Fibroblast of lung (primary cell): ENCODE data around the gene LGALS4. TPM values are rescaled to one million over a fixed set of nuclear protein-coding genes. Genes with fewer than 3 reads are reported as not detected.
A peak's percentile ranks its signal among the peaks of the same experiment; 100 is the strongest.

Source experiments
- DNase-seq, 2 donors: peaks; one replicate each; pipeline versions ENCODE4 v3.0.0 to v3.0.0-alpha.2; 2010; ENCODE audit warnings: low read depth in 2 of 2
- H2AFZ ChIP-seq: 2 replicates; pipeline ENCODE4 v1.5.1; 2012; ENCODE audit warnings: low read length, control low read depth, inconsistent platforms
- H3K27ac ChIP-seq: 2 replicates; pipeline ENCODE4 v1.5.1; 2011; ENCODE audit warnings: low read length, control low read depth; ENCODE audit not compliant: insufficient read depth
- H3K27me3 ChIP-seq: 2 replicates; pipeline ENCODE4 v1.5.1; 2011; ENCODE audit warnings: mild to moderate bottlenecking, low read length; ENCODE audit not compliant: control insufficient read depth, insufficient read depth
- H3K36me3 ChIP-seq: 2 replicates; pipeline ENCODE4 v1.5.1; 2011; ENCODE audit warnings: low read length; ENCODE audit not compliant: control insufficient read depth, insufficient read depth
- H3K4me1 ChIP-seq: 2 replicates; pipeline ENCODE4 v1.5.1; 2011; ENCODE audit warnings: low read length; ENCODE audit not compliant: control insufficient read depth, insufficient read depth; ENCODE audit errors: extremely low read depth
- H3K4me2 ChIP-seq: 2 replicates; pipeline ENCODE4 v1.5.1; 2011; ENCODE audit warnings: low read length, control low read depth; ENCODE audit not compliant: insufficient read depth; ENCODE audit errors: extremely low read depth
- H3K4me3 ChIP-seq, 4 experiments: fragments of 200-600 bp in 1 of 4; sonication (generic) in 1 of 4; replicated peaks in 1 of 4; 2 replicates each; pipeline ENCODE4 v1.5.1; 2011 to 2016; ENCODE audit warnings: low read length in 4 of 4, low read depth in 3 of 4, mild to moderate bottlenecking in 3 of 4, control low read depth in 2 of 4, inconsistent platforms in 1 of 4, mixed read lengths in 1 of 4; ENCODE audit not compliant: insufficient read depth in 1 of 4; ENCODE audit errors: control extremely low read depth in 1 of 4
- H3K79me2 ChIP-seq: 2 replicates; pipeline ENCODE4 v1.5.1; 2012; ENCODE audit warnings: mild to moderate bottlenecking, low read length, inconsistent platforms; ENCODE audit not compliant: control insufficient read depth, insufficient read depth
- H3K9ac ChIP-seq: 2 replicates; pipeline ENCODE4 v1.5.1; 2011; ENCODE audit warnings: mild to moderate bottlenecking, low read length, control low read depth; ENCODE audit not compliant: insufficient read depth
- H3K9me3 ChIP-seq: 2 replicates; pipeline ENCODE4 v1.5.1; 2012; ENCODE audit warnings: low read depth, low read length; ENCODE audit not compliant: control insufficient read depth, insufficient read depth
- H4K20me1 ChIP-seq: 2 replicates; pipeline ENCODE4 v1.5.1; 2011; ENCODE audit warnings: low read length; ENCODE audit not compliant: control insufficient read depth, insufficient read depth; ENCODE audit errors: extremely low read depth
- EZH2 ChIP-seq: IDR thresholded peaks from 2 replicates; pipeline ENCODE4 v1.5.1; 2012; ENCODE audit warnings: low read length, control low read depth, mild to moderate bottlenecking; ENCODE audit errors: missing control alignments
- polyA plus RNA-seq, 2 donors: library from polyadenylated mRNA; depleted of rRNA in 1 of 2; stranded (reverse) in 1 of 2; unstranded in 1 of 2; fragments of >200 nt; gene quantifications; 2 replicates each; pipeline ENCODE4 v1.2.1, GENCODE V29; 2011 to 2012; ENCODE audit warnings: missing spikeins in 1 of 2
- total RNA-seq: library from RNA; depleted of rRNA; stranded (reverse); fragments of >200 nt; gene quantifications from 2 replicates; pipeline ENCODE4 v1.2.1, GENCODE V29; 2014
- TF ChIP-seq, protein P1 (sequence below), 2 donors: IDR thresholded peaks in 1 of 2; conservative IDR thresholded peaks in 1 of 2; 1 replicate in 1 of 2; 2 replicates in 1 of 2; pipeline ENCODE4 v1.5.1; 2011 to 2012; ENCODE audit warnings: low read length in 2 of 2, control low read depth in 1 of 2, inconsistent platforms in 1 of 2, low read depth in 1 of 2, mild to moderate bottlenecking in 1 of 2

The LGALS4 gene
- total and polyA plus RNA-seq, 2 donors (not counting 1 experiment from before 2014, with no cell fraction given), result not detected

DNA sequence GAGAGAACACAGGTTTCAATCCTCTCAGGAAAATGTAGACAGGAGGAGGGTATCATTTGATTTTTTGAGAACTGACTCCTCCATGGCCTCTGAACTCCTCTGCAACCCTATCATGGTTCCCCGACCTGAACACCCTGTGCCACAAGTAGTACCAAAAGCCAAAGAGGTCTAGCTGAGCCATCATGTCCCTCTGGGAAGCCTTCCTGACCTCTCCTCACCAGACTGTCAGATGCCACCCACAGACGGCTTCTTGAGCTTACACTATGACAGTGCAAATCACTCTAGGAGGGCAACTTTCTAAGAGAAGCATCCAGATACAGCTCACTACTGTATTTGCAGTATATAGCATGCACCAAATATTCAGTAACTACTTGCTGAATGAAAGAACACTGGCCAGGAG is 33.4 kb upstream of the LGALS4 start:
- no peaks in the 10 kb centered on the region for H3K9me3 ChIP-seq
- no peak overlapping the region for H3K4me3 ChIP-seq
- no peak for DNase-seq
- peaks cover 73% of the 10 kb centered on the region for H3K79me2 ChIP-seq
- no peak overlapping the region for H3K4me2 ChIP-seq
- H3K4me1 ChIP-seq, result peaks cover 8% of the 10 kb centered on the region
- no peak overlapping the region for H2AFZ ChIP-seq
- H3K9ac ChIP-seq, result no peak overlapping the region
- peaks cover 41% of the 10 kb centered on the region for H3K36me3 ChIP-seq
- H3K27me3 ChIP-seq, result no peaks in the 10 kb centered on the region
- no peaks in the 10 kb centered on the region for H4K20me1 ChIP-seq
- TF ChIP-seq, protein P1, sequence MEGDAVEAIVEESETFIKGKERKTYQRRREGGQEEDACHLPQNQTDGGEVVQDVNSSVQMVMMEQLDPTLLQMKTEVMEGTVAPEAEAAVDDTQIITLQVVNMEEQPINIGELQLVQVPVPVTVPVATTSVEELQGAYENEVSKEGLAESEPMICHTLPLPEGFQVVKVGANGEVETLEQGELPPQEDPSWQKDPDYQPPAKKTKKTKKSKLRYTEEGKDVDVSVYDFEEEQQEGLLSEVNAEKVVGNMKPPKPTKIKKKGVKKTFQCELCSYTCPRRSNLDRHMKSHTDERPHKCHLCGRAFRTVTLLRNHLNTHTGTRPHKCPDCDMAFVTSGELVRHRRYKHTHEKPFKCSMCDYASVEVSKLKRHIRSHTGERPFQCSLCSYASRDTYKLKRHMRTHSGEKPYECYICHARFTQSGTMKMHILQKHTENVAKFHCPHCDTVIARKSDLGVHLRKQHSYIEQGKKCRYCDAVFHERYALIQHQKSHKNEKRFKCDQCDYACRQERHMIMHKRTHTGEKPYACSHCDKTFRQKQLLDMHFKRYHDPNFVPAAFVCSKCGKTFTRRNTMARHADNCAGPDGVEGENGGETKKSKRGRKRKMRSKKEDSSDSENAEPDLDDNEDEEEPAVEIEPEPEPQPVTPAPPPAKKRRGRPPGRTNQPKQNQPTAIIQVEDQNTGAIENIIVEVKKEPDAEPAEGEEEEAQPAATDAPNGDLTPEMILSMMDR (conservative IDR thresholded peaks at IDR 0.05 in 1 of 2, IDR thresholded peaks at IDR 0.05 in 1 of 2; ENCODE audit: low read depth in 1 of 2, low read length in 2 of 2), result no peak
- no peak for TF ChIP-seq EZH2
- peak overlapping the region; percentile 18 for H3K27ac ChIP-seq

DNA sequence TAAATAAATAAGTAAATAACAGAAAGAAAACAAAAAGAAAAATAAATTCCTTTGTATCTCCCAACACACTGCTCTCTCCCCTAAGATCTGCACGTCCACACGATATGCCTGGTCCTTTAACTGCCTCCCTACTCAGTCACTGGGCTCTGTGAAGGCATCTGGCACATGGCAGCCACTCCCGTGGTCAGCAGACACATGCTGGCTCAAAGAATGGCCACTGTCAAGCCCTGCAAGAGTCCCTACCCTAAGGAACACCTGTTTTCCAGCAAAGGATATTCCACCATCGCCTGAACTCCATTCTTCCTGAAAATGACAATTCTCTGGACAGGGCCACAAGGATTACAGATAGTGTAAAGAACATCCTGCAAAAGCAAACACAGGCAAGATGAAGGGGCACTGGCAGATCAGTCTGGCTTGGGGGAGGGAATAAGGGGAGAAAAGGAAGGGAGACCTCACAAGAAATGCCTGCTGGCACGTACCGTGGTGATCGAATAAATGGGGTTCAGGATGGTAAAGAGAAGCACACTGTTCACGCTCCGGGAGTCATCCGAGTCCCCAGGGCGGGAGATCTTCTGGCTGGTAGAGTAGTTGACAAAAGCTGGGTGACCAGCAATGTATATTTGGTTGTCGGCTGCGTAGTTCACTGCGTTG is 32.8 kb upstream of the LGALS4 start:
- no peaks in the 10 kb centered on the region for H3K27me3 ChIP-seq
- H3K27ac ChIP-seq, result no peak overlapping the region
- no peak for DNase-seq
- H2AFZ ChIP-seq, result no peak overlapping the region
- H3K4me1 ChIP-seq, result peaks cover 2% of the 10 kb centered on the region
- no peak for TF ChIP-seq EZH2
- TF ChIP-seq, protein P1 (conservative IDR thresholded peaks at IDR 0.05 in 1 of 2, IDR thresholded peaks at IDR 0.05 in 1 of 2; ENCODE audit: low read depth in 1 of 2, low read length in 2 of 2), result no peak
- no peaks in the 10 kb centered on the region for H3K9me3 ChIP-seq
- no peak overlapping the region for H3K4me2 ChIP-seq
- H3K36me3 ChIP-seq, result peaks cover 45% of the 10 kb centered on the region
- peaks cover 77% of the 10 kb centered on the region for H3K79me2 ChIP-seq
- H4K20me1 ChIP-seq, result no peaks in the 10 kb centered on the region
- no peak overlapping the region for H3K4me3 ChIP-seq
- H3K9ac ChIP-seq, result no peak overlapping the region

DNA sequence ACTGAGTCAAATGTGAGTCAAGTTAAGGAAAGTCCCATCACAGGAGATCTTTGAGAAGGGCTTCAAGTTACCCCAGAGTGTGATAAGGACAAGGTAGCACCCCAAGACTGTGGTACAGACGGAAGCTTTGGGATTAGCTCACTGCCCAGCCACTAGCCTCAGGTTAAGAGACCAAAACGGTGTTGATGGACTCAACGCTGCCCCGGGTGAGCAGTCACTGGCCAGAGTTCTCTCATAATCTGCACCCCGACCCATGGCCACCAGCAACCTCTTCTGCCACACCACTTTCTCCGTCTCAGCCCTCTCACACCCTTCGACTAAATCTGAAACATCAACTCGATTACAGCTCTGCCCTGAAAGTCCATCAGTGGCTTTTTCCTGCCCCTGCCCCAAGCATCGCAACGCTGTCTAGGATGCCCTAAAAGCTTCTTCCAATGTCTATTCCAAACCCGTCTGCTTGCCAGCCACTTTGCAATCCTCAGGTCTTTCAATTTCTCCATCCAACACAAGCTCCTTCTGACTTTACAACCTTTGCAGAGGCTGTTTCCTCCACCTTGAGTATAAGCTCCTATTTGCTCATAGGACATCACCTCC is 31.4 kb upstream of the LGALS4 start:
- no peak for DNase-seq
- H3K27ac ChIP-seq, result no peak overlapping the region
- H4K20me1 ChIP-seq, result no peaks in the 10 kb centered on the region
- H3K4me3 ChIP-seq, result no peak overlapping the region
- H3K9ac ChIP-seq, result no peak overlapping the region
- no peak overlapping the region for H3K4me2 ChIP-seq
- H3K4me1 ChIP-seq, result peaks cover 2% of the 10 kb centered on the region
- H3K27me3 ChIP-seq, result no peaks in the 10 kb centered on the region
- H3K9me3 ChIP-seq, result no peaks in the 10 kb centered on the region
- no peak overlapping the region for H2AFZ ChIP-seq
- H3K79me2 ChIP-seq, result peaks cover 81% of the 10 kb centered on the region
- TF ChIP-seq, protein P1 (conservative IDR thresholded peaks at IDR 0.05 in 1 of 2, IDR thresholded peaks at IDR 0.05 in 1 of 2; ENCODE audit: low read depth in 1 of 2, low read length in 2 of 2), result no peak
- TF ChIP-seq EZH2, result no peak
- H3K36me3 ChIP-seq, result peaks cover 52% of the 10 kb centered on the region
